ENCODE results near the gene PRKCH. TPM values are rescaled to one million over a fixed set of nuclear protein-coding genes. Genes with fewer than 3 reads are reported as not detected.

PRKCH gene
- total and polyA plus RNA-seq, 2 of the 13 experiments (the other 11 are each of a cell fraction or from before 2014, with no cell fraction given) = 0.48 to 1.3 TPM

GRCh38 chr14:61503167-61503801, 181.9 kb downstream of the PRKCH start:
- intact Hi-C loops (cut with micrococcal nuclease; ENCODE audit: unreplicated experiment) (no loop called here), in situ Hi-C loops (cut with HindIII; ENCODE audit: extremely low pct_ligation_motif_present, low pct_unique_long_range_greater_than_20kb) (no loop called here)
- no peak overlapping the region for H2AFZ ChIP-seq (ENCODE audit: low read length)
- ChIA-PET POLR2A (interaction anchor here (1.1 kb wide), 1 partner anchor 56 kb away, joined by 3 read pairs; no protein-coding TSS in a partner anchor), CTCF (ENCODE audit: low intra/inter-chr PET ratio, low total read pairs) (no interaction called here)
- H3K4me2 ChIP-seq (ENCODE audit: low read depth, low read length) = no peak overlapping the region
- WGBS (ENCODE audit: low lambda C conversion rate) = 95% methylated on average over 7 of the region's 7 CpGs
- no peak overlapping the region for H3K9ac ChIP-seq (ENCODE audit: insufficient read depth, low read depth, low read length)
- FAIRE-seq (no peak), DNase-seq (ENCODE audit: low spot score) (no peak), ATAC-seq (no peak)
- no peaks in the 10 kb centered on the region for H3K9me3 ChIP-seq (ENCODE audit: low read length)
- no peak overlapping the region for H3K27ac ChIP-seq (ENCODE audit: extremely low read length, insufficient read depth, low read length)
- H3K36me3 ChIP-seq (replicated peaks in 1 of 2; ENCODE audit: control insufficient read depth in 1 of 2, insufficient read depth in 2 of 2, low read length in 2 of 2) = no peaks in the 10 kb centered on the region
- H4K20me1 ChIP-seq (ENCODE audit: insufficient read depth, low read length) = no peaks in the 10 kb centered on the region
- TF ChIP-seq DDIT3 (CRISPR knock-in tag; IDR thresholded peaks at IDR 0.05) (no peak), ZNF564 (CRISPR knock-in tag; IDR thresholded peaks at IDR 0.05) (no peak), GRHL1 (CRISPR knock-in tag; conservative IDR thresholded peaks at IDR 0.05) (no peak), CBX2 (IDR thresholded peaks at IDR 0.05; ENCODE audit: low read depth, low read length) (no peak), CBX2 (CRISPR knock-in tag; IDR thresholded peaks at IDR 0.05; ENCODE audit: low read depth) (no peak), RBM39 (IDR thresholded peaks at IDR 0.05; ENCODE audit: low read depth, low read length, poor library complexity, severe bottlenecking) (no peak), ZNF33A (CRISPR knock-in tag; IDR thresholded peaks at IDR 0.05; ENCODE audit: borderline replicate concordance) (no peak), HMG20B (CRISPR knock-in tag; conservative IDR thresholded peaks at IDR 0.05) (no peak), TGIF2 (CRISPR knock-in tag; IDR thresholded peaks at IDR 0.05) (no peak), NFRKB (IDR thresholded peaks at IDR 0.05) (no peak), MEF2D (CRISPR knock-in tag; IDR thresholded peaks at IDR 0.05) (no peak), JUND (CRISPR knock-in tag; IDR thresholded peaks at IDR 0.05) (no peak), ZNF513 (CRISPR knock-in tag; conservative IDR thresholded peaks at IDR 0.05) (no peak), MYPOP (CRISPR knock-in tag; IDR thresholded peaks at IDR 0.05) (no peak), CSRNP1 (CRISPR knock-in tag; IDR thresholded peaks at IDR 0.05) (no peak), ERF (CRISPR knock-in tag; IDR thresholded peaks at IDR 0.05) (no peak)
- no TSS peak for BruUV-seq (replicated peaks)
- H3K27me3 ChIP-seq (ENCODE audit: control insufficient read depth in 1 of 2, insufficient read depth in 2 of 2, low read length in 2 of 2) = no peaks in the 10 kb centered on the region
- no peaks in the 10 kb centered on the region for H3K79me2 ChIP-seq (ENCODE audit: insufficient read depth, low read length)
- H3K4me3 ChIP-seq (replicated peaks in 1 of 3; ENCODE audit: insufficient read depth in 1 of 3, low read depth in 2 of 3, low read length in 3 of 3) = no peak overlapping the region
- H3K4me1 ChIP-seq (ENCODE audit: insufficient read depth, low read length) = peaks cover 9% of the 10 kb centered on the region
